Limb (tissue), 2 donors: ENCODE data around the gene DCLRE1B.

Experiments
- DNase-seq, 2 donors: peaks; one replicate each; pipeline ENCODE4 v3.0.0-alpha.2; 2016; ENCODE audit errors: extremely low spot score in 2 of 2

Gene DCLRE1B

GRCh38 chr1:113887402-113888175, 17.5 kb upstream of the DCLRE1B start, which contains the start of gene BCL2L15:
TSS of gene BCL2L15 (minus strand) at chr1:113887581. CDS start at chr1:113887375, 206 bp downstream.
- DNase-seq: no peak

DNA sequence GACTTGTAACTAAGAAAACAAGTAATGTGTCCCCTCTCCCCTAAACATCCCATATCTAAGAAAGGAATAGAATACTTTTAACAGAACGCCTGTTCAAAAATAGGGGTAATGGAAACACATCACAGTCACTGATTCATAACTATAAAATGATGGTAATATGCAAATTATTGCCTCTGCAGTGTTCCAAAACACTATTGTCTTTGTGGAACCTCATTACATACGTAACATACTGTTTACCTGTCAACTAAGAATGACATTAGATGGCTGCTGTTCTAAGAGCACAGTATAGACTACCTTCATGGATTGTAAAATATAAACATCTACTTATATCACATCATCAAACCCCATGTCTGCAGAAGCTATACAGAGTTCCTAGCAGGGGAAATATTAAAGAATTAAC, 14.3 kb upstream of the DCLRE1B start:
- no peak for DNase-seq

DNA sequence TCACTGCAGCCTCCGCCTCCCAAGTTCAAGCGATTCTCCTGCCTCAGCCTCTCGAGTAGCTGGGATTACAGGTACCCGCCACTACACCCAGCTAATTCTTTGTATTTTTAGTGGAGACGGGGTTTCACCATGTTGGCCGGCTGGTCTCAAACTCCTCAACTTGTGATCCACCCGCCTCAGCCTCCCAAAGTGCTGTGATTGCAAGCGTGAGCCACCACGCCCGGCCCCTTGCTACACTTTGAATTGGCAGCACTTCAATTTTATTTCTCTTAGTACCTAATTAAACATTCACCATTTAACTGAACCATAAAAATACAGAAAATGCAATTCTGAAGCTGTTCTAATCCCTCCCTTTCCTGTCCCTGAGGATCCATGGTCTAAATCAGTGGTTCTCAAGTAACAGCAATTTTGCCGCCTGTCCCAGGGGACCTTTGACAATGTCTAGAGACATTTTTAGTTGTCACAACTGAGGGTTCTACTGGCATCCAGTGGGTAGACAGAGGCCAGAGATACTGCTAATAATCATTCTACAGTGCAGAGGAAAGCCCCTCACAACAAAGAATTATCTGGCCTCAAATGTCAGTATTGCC, 13.4 kb upstream of the DCLRE1B start:
- no peak for DNase-seq

DNA sequence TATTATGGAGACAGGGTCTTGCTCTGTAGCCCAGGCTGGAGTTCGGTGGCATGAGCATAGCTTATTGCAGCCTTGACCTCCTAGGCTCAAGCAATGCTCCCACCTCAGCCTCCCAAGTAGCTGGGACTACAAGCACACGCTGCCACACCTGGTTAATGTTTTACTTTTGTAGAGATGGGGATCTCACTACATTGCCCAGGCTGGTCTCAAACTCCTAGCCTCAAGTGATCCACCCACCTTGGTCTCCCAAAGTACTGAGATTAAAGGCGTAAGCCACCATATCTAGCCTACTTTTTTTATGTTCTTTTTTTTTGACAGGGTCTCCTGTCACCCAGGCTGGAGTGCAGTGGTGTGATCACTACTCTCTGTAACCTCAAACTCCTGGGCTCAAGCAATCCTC, 11.9 kb upstream of the DCLRE1B start:
- no peak for DNase-seq

DNA sequence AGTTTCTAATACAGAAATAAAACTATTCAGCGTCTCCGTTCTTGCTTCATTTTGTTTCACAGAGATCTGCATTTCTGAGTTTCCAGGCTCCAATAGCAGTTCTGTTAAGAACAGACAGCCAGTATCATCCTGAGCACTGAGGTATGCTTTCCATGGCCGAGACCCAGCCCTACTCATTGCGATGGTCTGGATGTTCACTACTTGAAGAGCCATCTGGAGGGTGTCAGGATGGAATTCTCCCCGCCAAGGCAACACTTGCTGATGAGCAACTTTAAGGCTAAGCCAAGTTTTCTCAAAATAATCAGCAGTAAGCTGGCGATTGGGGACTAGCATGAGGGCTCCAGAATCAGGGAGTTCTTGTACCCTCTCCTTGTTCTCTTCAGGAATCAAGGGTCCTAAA, 10.0 kb upstream of the DCLRE1B start:
- DNase-seq: no peak

GRCh38 chr1:113895961-113896360, 9.2 kb upstream of the DCLRE1B start:
- no peak for DNase-seq

DNA sequence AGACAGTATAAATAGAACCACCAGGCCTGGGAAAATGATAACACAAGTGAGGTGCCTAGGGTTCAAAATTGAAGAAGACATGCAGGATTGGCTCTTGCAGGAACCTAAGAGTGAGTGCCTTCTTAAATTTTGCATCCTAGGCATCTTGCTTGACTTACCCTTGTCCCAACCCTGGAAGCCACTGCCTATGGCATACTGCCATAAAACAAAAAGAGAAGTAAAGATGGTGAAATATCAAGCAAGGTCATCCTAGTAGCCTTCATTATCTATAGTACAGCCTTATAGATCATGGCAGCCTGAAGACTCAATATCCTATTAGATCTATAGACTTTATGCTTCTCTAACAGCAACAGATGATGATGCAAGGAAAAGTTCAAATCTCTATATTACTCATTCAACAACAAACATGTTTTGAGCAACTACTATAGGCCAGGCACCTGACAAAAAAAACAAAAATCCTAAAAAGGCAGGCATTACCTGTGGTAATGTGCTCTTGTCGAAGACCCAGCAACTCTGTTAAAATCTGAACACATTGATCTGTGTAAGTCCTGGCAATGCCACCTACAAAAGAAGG, 6.8 kb upstream of the DCLRE1B start:
- DNase-seq: no peak

- no peak for DNase-seq
These were observed 6.0 kb upstream of the DCLRE1B start for GRCh38 chr1:113899111-113899510.

DNA sequence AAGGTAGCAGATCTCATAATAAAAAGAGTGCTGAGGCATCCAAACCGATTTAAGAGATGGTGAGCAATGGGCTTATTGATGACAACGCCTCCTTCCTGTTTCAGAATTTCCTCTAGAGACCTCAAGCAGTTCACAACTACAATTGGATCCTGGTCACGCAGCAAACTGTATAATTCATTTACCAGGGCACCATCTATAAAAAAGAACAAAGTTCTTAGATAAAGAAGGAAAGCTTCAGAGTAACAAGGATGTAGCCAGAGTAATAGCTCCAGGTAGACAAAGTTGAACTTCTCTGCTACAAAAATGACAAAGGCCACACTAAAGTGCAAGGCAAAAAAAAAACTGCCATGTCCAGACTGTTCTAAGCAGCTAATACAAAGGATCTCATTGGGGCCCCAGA, 3.9 kb upstream of the DCLRE1B start:
- no peak for DNase-seq

GRCh38 chr1:113903501-113904292, 1.4 kb upstream of the DCLRE1B start:
- no peak for DNase-seq

DNA sequence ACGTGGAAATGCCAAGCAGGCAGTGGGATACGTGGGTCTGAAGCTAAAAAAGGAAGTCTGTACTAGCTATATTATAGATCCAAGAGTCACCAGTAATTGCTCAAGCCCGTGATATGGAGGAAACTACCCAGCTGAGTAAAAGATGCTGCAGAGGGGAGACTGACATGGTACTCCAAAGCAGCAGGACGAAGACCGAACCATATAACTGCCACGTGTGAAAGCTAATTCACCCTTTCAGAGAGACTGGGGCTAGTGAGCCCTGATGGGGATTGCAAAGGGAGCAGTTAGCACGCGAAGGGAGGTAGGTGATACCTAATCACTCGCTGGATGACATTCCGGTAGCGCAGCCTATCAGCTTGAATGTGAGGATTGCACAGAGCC, 843 bp upstream of the DCLRE1B start:
- DNase-seq: no peak

DNA sequence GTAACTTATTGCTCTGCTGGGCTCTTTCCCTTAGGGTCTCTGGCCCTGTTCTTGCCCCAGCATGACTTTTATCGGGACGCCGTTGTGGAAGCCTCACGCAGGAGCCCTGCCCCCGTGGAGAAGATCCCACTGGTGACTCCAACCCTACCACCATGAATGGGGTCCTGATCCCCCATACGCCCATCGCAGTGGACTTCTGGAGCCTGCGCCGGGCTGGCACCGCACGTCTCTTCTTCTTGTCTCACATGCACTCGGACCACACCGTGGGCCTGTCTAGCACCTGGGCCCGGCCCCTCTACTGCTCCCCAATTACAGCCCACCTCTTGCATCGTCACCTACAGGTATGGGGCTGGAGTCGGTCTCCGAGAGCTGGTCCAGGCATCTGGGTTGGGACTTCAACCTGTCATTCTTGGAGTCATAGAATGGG, 322 bp downstream of the DCLRE1B start:
- no peak for DNase-seq

- peak; percentile 53 to 74 for DNase-seq
These were observed 7.6 kb downstream of the DCLRE1B start for GRCh38 chr1:113912594-113913311.

DNA sequence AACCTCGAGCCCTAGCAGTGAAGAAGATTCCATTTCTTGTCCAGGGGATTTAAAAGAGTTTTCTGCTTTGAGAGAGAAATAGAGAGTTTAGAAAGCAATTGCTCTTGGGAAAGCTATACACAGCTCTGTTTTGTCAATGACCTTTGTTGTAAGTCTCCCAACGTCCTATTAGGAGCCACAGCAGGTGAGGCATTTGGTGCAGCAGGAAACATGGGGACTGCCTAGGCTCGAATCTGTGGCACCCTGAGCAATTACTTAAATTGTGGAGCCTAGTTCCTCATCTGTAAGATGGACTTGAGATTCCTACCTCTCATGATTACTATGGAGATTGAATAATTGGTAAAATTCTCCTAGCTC, 8.2 kb downstream of the DCLRE1B start:
- DNase-seq: no peak

- DNase-seq: no peak
These were observed 8.9 kb downstream of the DCLRE1B start for GRCh38 chr1:113913887-113914664.

DNA sequence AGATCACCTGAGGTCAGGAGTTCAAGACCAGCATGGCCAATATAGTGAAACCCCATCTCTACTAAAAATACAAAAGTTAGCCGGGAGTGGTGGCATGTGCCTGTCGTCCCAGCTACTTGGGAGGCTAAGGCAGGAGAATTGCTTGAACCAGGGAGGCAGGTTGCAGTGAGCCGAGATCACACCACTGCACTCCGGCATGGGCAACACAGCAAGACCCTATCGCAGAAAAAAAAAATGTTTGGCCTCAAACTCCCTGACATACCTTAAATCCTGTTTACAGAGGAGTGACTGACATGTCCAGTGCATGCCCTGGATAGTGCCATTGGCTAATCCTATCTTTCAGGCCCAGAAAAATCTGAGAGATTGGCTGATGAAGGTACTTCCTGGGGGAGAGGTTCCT, 11.8 kb downstream of the DCLRE1B start:
- no peak for DNase-seq

GRCh38 chr1:113917400-113918082, 12.4 kb downstream of the DCLRE1B start:
- DNase-seq: no peak

DNA sequence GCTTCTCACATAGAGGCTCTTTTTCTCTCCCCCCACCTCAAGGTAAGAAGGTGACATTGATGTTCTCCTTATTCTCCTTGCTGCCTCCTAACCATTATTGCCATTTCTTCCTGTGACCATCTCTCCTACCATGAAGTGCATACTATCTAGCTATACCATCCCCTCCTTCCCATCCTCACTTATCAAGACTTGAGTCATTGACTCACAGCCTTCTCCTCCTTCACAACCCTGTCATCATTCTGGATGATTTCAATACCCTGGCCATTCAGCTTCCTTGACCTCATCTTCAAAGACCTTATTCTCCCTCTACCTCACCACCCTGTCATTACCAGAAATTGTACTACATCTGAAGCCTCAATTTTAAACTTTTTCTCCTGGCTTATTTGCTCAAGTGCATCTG, 13.1 kb downstream of the DCLRE1B start:
- no peak for DNase-seq

DNA sequence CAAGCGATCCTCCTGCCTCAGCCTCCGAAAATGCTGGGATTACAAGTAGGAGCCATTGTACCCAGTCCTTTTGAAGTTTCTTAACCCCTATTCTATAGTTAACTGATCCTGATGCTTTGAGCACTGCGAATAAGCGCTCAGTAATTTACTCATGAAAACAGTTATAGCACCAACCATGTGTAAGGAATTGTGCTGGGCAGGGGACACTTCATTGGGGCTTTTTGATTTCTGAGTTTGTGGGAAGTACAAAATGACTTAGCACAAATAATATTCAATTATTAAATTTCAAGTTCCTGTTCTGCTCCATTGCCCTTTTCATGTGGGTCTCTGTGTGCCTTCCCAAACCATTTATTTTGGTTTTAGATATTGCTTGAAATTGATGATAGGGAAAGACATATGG, 17.8 kb downstream of the DCLRE1B start:
- no peak for DNase-seq

DNA sequence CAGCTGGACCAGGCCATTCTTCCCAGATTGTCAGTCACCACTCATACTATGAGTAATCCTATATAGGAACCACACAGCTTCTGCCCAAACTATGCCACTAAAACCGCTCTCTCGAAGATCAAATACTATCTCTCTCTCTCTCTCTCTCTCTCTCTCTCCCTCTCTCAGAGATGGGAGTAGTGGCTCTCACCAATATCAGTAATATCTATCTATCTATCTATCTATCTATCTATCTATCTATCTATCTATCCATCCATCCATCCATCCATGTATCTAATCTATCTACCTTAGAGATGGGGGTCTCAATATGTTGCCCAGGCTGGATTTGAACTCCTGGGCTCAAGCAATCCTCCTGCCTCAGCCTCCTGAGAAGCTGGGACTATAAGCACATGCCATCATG, 19.3 kb downstream of the DCLRE1B start:
- no peak for DNase-seq
